ENCODE data around the gene TENT5A.

The TENT5A gene

GRCh38 chr6:81725127-81725526 lies 27.4 kb downstream of the TENT5A start:
- no peak overlapping the region for H3K27ac ChIP-seq
- TF ChIP-seq CTCF (conservative IDR thresholded peaks at IDR 0.05): no peak

- TF ChIP-seq CTCF (conservative IDR thresholded peaks at IDR 0.05): no peak
- H3K27ac ChIP-seq: no peak overlapping the region
Measured at GRCh38 chr6:81722506-81723223, 29.8 kb downstream of the TENT5A start.

GRCh38 chr6:81720427-81720826 lies 32.1 kb downstream of the TENT5A start:
- no peak overlapping the region for H3K27ac ChIP-seq

GRCh38 chr6:81718126-81718525 lies 34.4 kb downstream of the TENT5A start:
- TF ChIP-seq CTCF (conservative IDR thresholded peaks at IDR 0.05): no peak
- H3K27ac ChIP-seq: no peak overlapping the region

More at GRCh38 chr6:81720427-81720826, 32.1 kb downstream of the TENT5A start:
- TF ChIP-seq CTCF (conservative IDR thresholded peaks at IDR 0.05): no peak

GRCh38 chr6:81714684-81715083 lies 37.8 kb downstream of the TENT5A start:
- no peak for TF ChIP-seq CTCF (conservative IDR thresholded peaks at IDR 0.05)
- no peak overlapping the region for H3K27ac ChIP-seq

GRCh38 chr6:81713205-81713604 lies 39.3 kb downstream of the TENT5A start:
- no peak overlapping the region for H3K27ac ChIP-seq
- TF ChIP-seq CTCF (conservative IDR thresholded peaks at IDR 0.05): no peak

GRCh38 chr6:81708113-81708699 lies 44.3 kb downstream of the TENT5A start:
- no peak for TF ChIP-seq CTCF (conservative IDR thresholded peaks at IDR 0.05)
- no peak overlapping the region for H3K27ac ChIP-seq

Measured in VCaP (cell line).